ENCODE data around the gene ATP13A2.
"Not testable (repeated sequence)": the region's sequence is repeated elsewhere in the genome, so short reads cannot be mapped to it uniquely, and the experiment has no call there.

DNA sequence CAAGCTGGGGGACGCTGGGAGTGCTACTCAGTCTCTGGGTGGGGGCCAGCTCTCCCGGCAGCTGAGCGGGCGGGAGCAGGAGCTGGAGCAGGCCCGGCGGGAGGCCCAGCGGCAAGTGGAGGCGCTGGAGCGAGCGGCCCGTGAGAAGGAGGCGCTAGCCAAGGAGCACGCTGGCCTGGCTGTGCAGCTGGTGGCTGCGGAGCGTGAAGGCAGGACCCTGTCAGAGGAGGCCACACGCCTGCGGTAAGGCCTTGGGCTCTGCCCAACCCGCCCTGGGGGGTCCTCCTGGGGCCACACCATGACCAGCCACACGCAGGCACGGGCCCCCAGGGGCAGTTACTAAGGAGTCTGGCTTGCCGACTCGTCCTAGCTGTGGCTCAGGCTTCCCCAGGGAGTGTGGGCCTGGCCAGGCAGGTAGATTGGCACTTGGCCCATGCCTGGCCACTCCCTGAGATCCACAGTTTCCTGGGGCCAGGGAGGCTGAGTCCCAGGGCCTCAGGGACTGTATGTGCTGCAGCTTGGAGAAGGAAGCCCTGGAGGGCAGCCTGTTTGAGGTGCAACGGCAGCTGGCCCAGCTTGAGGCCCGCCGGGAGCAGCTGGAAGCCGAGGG lies 63.3 kb downstream of the ATP13A2 start:
- TF ChIP-seq, protein P1, sequence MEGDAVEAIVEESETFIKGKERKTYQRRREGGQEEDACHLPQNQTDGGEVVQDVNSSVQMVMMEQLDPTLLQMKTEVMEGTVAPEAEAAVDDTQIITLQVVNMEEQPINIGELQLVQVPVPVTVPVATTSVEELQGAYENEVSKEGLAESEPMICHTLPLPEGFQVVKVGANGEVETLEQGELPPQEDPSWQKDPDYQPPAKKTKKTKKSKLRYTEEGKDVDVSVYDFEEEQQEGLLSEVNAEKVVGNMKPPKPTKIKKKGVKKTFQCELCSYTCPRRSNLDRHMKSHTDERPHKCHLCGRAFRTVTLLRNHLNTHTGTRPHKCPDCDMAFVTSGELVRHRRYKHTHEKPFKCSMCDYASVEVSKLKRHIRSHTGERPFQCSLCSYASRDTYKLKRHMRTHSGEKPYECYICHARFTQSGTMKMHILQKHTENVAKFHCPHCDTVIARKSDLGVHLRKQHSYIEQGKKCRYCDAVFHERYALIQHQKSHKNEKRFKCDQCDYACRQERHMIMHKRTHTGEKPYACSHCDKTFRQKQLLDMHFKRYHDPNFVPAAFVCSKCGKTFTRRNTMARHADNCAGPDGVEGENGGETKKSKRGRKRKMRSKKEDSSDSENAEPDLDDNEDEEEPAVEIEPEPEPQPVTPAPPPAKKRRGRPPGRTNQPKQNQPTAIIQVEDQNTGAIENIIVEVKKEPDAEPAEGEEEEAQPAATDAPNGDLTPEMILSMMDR (conservative IDR thresholded peaks at IDR 0.05; ENCODE audit: low read depth, low read length) = not testable (repeated sequence)
- TF ChIP-seq EZH2phosphoT487 (IDR thresholded peaks at IDR 0.05; ENCODE audit: borderline replicate concordance, low read length) = peak; percentile 91
- not testable (repeated sequence) for TF ChIP-seq EZH2 (IDR thresholded peaks at IDR 0.05; ENCODE audit: low read length, unreplicated experiment)
